ENCODE results near the gene MOV10. TPM values are rescaled to one million over a fixed set of nuclear protein-coding genes. Genes with fewer than 3 reads are reported as not detected.

The MOV10 gene
- total RNA-seq, 4 donors from 2014 or later = 30.6 to 69.9 (median 43.8) TPM

GRCh38 chr1:112729909-112730308 is 55.5 kb downstream of the MOV10 start:
- H3K4me3 ChIP-seq = no peak overlapping the region
- H3K4me1 ChIP-seq = no peaks in the 10 kb centered on the region
- H3K36me3 ChIP-seq = no peaks in the 10 kb centered on the region
- no peak for DNase-seq (ENCODE audit: low spot score in 2 of 2)
- no peak for TF ChIP-seq POLR2A (IDR thresholded peaks at IDR 0.05)
- TF ChIP-seq EP300 (IDR thresholded peaks at IDR 0.05) = no peak
- TF ChIP-seq, protein P1, sequence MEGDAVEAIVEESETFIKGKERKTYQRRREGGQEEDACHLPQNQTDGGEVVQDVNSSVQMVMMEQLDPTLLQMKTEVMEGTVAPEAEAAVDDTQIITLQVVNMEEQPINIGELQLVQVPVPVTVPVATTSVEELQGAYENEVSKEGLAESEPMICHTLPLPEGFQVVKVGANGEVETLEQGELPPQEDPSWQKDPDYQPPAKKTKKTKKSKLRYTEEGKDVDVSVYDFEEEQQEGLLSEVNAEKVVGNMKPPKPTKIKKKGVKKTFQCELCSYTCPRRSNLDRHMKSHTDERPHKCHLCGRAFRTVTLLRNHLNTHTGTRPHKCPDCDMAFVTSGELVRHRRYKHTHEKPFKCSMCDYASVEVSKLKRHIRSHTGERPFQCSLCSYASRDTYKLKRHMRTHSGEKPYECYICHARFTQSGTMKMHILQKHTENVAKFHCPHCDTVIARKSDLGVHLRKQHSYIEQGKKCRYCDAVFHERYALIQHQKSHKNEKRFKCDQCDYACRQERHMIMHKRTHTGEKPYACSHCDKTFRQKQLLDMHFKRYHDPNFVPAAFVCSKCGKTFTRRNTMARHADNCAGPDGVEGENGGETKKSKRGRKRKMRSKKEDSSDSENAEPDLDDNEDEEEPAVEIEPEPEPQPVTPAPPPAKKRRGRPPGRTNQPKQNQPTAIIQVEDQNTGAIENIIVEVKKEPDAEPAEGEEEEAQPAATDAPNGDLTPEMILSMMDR (IDR thresholded peaks at IDR 0.05) = no peak
- no peak overlapping the region for H3K27ac ChIP-seq
- H3K9me3 ChIP-seq = no peaks in the 10 kb centered on the region
- no peaks in the 10 kb centered on the region for H3K27me3 ChIP-seq
- 57 to 75% methylated on average over 1 of the region's 1 CpG for WGBS, 2 donors

- TF ChIP-seq EP300 (IDR thresholded peaks at IDR 0.05) (no peak), POLR2A (IDR thresholded peaks at IDR 0.05) (no peak)
- TF ChIP-seq, protein P1 (IDR thresholded peaks at IDR 0.05) = no peak
- WGBS, 2 donors = 88 to 95% methylated on average over 1 of the region's 1 CpG
- no peak for DNase-seq (ENCODE audit: low spot score in 2 of 2)
- no peaks in the 10 kb centered on the region for H3K9me3 ChIP-seq
- H3K4me3 ChIP-seq = no peak overlapping the region
- no peaks in the 10 kb centered on the region for H3K36me3 ChIP-seq
- no peak overlapping the region for H3K27ac ChIP-seq
- no peaks in the 10 kb centered on the region for H3K27me3 ChIP-seq
- no peaks in the 10 kb centered on the region for H3K4me1 ChIP-seq
Observed at GRCh38 chr1:112731451-112731850, 57.0 kb downstream of the MOV10 start.

DNA sequence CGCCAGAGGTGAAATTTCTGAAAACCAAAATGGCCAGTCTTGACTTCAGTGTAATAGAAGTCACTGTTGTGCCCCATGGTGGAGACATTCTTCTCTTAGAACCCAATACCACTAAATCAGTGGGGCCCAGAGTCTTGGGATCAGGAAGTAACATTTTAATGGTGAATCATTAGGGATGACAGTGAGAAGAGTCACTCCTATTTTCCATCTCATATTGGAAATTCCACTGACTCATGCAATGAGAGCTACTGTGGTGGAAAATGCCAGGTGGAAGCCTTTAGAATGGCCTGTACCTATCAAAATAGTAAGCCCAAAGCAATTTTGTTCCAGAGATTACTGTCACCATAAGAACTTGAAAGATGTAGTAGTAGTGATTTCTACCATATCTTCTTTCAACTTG is 61.3 kb downstream of the MOV10 start:
- 89 to 90% methylated on average over 1 of the region's 1 CpG for WGBS, 2 donors

DNA sequence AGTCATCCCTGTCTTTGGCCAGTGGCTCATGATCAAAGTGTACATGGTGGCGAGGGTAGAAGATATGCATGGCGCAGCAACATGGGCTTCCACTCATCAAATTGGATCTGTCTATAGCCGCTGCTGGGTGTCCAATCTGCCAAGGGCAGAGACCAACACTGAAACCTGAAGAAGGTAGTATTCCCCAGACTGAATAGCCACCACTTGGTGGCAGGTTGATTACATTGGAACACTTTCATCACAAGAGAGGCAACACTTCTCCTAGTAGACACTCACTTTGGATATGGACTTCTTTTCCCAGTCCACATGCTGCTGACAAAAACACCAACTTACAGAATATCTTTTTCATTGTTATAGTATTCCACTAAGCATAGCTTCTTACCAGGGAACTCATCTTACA is 63.1 kb downstream of the MOV10 start:
- no peak overlapping the region for H3K4me3 ChIP-seq
- TF ChIP-seq EP300 (IDR thresholded peaks at IDR 0.05) = no peak
- TF ChIP-seq, protein P1 (IDR thresholded peaks at IDR 0.05) = no peak
- no peak for TF ChIP-seq POLR2A (IDR thresholded peaks at IDR 0.05)
- 89 to 100% methylated on average over 3 of the region's 3 CpGs for WGBS, 2 donors

More for the DNA sequence above, 61.3 kb downstream of the MOV10 start:
- Histone ChIP-seq H3K9me3 (no peaks in the 10 kb centered on the region), H3K4me1 (no peaks in the 10 kb centered on the region), H3K27ac (no peak overlapping the region), H3K27me3 (peaks cover 0 to 9% of the 10 kb centered on the region in 2 donors), H3K4me3 (no peak overlapping the region), H3K36me3 (no peaks in the 10 kb centered on the region)
- no peak for DNase-seq (ENCODE audit: low spot score in 2 of 2)
- TF ChIP-seq, protein P1 (IDR thresholded peaks at IDR 0.05) = no peak
- no peak for TF ChIP-seq EP300 (IDR thresholded peaks at IDR 0.05)
- TF ChIP-seq POLR2A (IDR thresholded peaks at IDR 0.05) = no peak

DNA sequence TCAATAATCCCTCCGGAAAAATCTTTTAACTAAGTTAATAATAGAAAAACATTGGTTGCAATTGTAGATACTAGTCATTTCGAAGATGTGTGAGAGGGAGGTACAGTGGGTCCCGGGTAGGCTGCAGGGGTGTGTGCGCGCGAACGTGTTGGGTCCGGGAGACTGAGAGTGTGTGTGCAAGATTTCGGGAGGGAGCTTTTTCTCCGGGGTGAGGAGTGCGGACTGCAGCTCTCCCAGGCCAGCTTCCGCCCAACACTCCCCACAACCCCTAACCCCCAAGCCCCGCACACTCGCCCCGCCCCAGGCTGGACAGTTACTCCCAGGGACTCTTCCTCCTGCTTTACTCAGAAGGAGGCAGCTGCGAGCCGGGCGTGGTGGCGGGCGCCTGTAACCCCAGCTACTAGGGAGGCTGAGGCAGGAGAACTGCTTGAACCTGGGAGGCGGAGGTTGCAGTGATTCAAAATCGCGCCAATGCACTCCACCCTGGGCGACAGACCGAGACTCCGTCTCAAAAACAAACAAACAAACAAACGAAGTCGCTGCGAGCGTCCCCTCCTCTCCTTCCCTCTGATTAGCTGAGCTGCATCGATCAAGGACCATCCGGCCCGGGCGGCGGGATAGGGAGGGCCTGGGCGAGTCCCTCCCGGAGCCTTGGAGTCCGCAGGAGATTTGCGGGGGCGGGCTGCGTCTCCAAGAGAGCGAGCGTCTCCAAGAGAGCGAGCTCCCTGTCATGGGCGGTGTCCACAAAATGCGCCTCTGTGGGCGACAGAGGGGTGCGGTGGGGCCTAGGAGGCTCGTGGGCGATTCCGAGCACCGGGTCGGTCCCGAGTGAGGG is 68.9 kb downstream of the MOV10 start:
- H3K27me3 ChIP-seq = peaks cover 0 to 54% of the 10 kb centered on the region in 2 donors
- whole genome bisulfite sequencing, 2 donors = 40 to 44% methylated on average over 39 to 43 of the region's 54 CpGs
- H3K9me3 ChIP-seq = peaks cover 0 to 18% (median 0%) of the 10 kb centered on the region in 4 donors

More for the DNA sequence above, 63.1 kb downstream of the MOV10 start:
- no peaks in the 10 kb centered on the region for H3K36me3 ChIP-seq
- peaks cover 0 to 5% (median 0%) of the 10 kb centered on the region in 4 donors for H3K9me3 ChIP-seq
- H3K27ac ChIP-seq = no peak overlapping the region
- no peaks in the 10 kb centered on the region for H3K4me1 ChIP-seq
- peaks cover 0 to 23% of the 10 kb centered on the region in 2 donors for H3K27me3 ChIP-seq
- no peak for DNase-seq (ENCODE audit: low spot score in 2 of 2)

More for the DNA sequence above, 68.9 kb downstream of the MOV10 start:
- Histone ChIP-seq H3K27ac (no peak overlapping the region), H3K4me1 (peaks cover 0 to 10% (median 0%) of the 10 kb centered on the region in 4 donors), H3K4me3 (peak overlapping the region in 1 of 4 donors; percentile 24), H3K36me3 (no peaks in the 10 kb centered on the region)
- DNase-seq (ENCODE audit: low spot score in 2 of 2) = no peak
- TF ChIP-seq, protein P1 (IDR thresholded peaks at IDR 0.05) = no peak
- no peak for TF ChIP-seq EP300 (IDR thresholded peaks at IDR 0.05)
- no peak for TF ChIP-seq POLR2A (IDR thresholded peaks at IDR 0.05)
